TTC549 (cell line): ENCODE measurements around the gene GJC2.
"Not testable (repeated sequence)": the region's sequence is repeated elsewhere in the genome, so short reads cannot be mapped to it uniquely, and the experiment has no call there.

Experiments used
- FAIRE-seq: peaks from 2 replicates; lab custom pipeline; 2012; peaks lifted over from hg19 to GRCh38; lab: Jason Lieb, UNC

Gene GJC2

DNA sequence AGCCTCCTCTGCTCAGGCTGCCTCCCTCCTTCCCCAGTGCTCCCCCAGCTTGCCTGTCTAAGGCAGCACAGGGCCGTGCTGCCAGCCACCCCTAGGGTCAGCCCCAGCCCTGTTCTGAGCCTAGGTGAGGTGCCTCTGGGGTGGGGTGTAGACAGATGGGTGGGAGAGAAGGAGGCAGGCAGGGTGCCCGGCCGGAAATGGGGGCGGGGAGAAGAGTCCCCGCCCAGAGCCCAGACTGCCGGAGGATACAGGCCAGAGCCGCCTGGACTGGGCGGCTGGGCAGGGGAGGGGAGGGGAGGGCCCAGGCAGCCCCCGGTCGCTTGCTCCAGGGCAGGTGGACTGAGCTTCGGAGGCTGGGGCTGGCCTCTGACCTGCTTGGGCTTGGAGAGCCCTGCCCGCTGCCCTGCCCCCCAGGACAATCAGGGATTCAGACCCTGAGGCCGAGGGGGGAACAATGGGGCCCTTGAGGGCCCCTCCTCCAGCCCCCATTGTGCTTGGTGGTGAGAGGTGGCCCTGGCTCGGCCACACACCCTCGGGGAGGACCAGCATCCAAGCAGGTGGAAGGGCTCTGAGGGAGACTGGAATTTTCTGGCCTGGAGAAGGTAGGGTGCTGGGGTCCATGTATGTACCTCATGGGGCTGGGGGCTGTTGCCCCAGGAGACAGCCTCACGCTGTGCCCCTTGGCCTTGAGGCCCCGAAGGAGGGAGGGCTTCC is at the start of gene GJC2:
GJC2 (plus strand) TSS at position 525 of the 714 bp plus-strand sequence. CDS start 7,829 bp downstream, outside the sequence.
- FAIRE-seq = no peak

- FAIRE-seq = no peak
These were observed 48.7 kb upstream of the GJC2 start for GRCh38 chr1:228100822-228101613.

GRCh38 chr1:228101614-228101993 is 48.1 kb upstream of the GJC2 start:
- no peak for FAIRE-seq

GRCh38 chr1:228101994-228102790 is 47.5 kb upstream of the GJC2 start:
- FAIRE-seq = no peak

- FAIRE-seq = peak; percentile 70
These were observed 46.7 kb upstream of the GJC2 start, which contains the start of gene C1orf35 for GRCh38 chr1:228102791-228103620. Gene C1orf35, minus strand, starts transcription at chr1:228103325. Its CDS starts 98 bp downstream, at chr1:228103227.

- FAIRE-seq = no peak
These were observed 45.0 kb upstream of the GJC2 start for GRCh38 chr1:228104526-228105269.

- no peak for FAIRE-seq
These were observed 44.3 kb upstream of the GJC2 start for GRCh38 chr1:228105270-228105995.

GRCh38 chr1:228105996-228106799 is 43.5 kb upstream of the GJC2 start:
- no peak for FAIRE-seq

DNA sequence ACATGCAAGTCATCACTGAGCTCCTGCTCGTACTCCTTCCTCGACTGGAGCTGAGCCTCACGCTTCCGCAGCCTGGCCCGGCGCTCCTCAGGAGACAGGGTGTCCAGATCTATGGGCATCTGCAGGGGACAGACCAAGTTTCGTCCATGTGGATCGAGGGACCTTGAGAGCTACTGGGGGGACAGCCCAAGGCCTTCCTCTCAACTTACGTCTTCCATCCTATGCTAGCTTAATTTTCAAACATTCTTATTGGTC is 43.0 kb upstream of the GJC2 start:
- no peak for FAIRE-seq

DNA sequence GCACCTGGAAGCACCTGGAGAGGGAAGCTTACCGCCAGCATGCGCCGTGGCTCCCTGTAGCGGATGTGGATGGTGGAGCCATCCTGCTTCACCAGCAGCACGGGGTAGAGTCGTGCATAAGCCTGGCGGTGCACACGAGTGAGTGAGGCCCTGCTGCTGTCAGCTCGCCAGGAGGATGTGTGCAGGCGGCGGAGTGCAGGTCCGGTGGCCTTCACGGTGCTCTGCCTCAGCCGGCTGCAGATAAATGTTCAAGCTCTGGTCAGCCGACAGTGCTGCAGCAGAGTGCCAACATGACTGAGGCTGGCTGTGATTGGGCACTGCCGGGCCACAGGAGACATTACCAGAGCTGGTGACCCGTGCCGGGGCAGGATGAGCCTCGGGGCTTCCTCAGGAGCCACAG is 42.1 kb upstream of the GJC2 start:
- no peak for FAIRE-seq

GRCh38 chr1:228108055-228108690 is 41.6 kb upstream of the GJC2 start:
- no peak for FAIRE-seq

DNA sequence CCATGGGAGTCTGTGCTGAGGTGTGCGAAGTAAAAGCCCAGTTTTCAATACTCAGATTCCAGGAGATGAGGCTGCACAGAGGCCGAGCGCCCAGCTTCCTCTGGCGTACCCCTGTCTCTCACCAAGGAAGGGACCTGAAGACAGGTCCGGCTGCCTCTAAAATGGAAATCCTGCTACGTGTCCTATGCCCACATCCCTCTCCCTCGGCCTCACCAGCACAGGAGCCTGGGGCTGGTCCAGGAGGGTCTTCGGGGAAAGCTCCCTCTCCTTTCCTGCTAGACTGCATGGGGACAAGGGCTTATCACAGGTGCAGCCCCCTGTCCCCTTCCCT is 41.0 kb upstream of the GJC2 start:
- FAIRE-seq = no peak

- FAIRE-seq = peak; percentile 94
These were observed 40.4 kb upstream of the GJC2 start, which contains the start of gene MRPL55 for GRCh38 chr1:228109073-228109961. Gene MRPL55, minus strand, starts transcription at chr1:228109299. Its CDS starts 1,039 bp downstream, at chr1:228108260.

DNA sequence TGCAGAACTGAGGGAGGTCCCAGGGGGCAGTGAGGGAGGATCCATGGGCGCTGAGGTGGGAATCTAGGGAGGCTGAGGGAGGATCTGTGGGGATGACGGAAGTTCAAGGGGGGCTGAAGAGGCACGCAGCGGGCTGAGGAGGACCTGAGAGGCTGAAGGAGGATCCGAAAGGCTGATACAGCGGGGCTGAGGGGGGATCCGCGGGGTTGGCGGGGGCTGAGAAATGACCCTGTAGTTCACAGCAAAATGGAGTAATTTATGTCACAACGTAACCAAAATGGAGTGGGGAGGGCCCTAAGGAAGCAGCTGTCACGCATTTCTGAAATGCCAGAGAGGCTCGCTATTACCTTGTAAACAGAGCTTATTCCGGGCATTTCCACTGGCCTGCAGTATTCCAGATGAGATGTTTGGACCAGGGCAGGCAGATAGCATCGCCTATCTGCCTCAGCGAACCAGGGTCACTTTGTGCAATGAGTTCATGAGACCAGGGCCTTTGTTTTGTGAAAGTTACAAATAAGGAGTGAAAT is 39.7 kb upstream of the GJC2 start:
- FAIRE-seq = no peak

- FAIRE-seq = no peak
These were observed 39.2 kb upstream of the GJC2 start for GRCh38 chr1:228110556-228110955.

- not testable (repeated sequence) for FAIRE-seq
These were observed 38.4 kb upstream of the GJC2 start for GRCh38 chr1:228111315-228111714.

GRCh38 chr1:228112167-228112566 is 37.6 kb upstream of the GJC2 start:
- FAIRE-seq = no peak

DNA sequence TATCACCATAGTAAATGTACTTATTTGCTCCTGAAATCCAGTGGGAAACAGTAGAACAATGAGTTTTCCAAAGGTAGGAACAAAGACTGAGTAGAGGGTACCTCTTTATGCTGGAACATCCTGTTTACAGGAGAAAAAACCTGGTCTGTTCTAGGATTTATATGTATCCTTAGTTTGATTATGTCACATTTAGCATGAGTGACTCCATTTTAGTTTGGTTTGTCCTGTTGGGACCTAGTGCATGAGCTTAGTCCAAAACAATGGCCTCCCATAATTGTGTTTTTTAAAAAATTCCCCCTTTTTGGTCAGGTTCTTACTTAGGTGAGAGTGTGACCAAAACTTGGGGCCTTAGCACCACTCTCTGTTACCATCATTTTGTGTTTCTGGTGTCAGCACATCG is 37.1 kb upstream of the GJC2 start:
- no peak for FAIRE-seq
